NOMO-1 (cell line): ENCODE measurements around the gene KRT6C.

Experiments used
- DNase-seq, 2 experiments: peaks; one replicate each; lab custom pipeline; 2025; ENCODE audit not compliant: unreplicated experiment in 2 of 2; lab: John Stamatoyannopoulos, UW

The KRT6C gene

DNA sequence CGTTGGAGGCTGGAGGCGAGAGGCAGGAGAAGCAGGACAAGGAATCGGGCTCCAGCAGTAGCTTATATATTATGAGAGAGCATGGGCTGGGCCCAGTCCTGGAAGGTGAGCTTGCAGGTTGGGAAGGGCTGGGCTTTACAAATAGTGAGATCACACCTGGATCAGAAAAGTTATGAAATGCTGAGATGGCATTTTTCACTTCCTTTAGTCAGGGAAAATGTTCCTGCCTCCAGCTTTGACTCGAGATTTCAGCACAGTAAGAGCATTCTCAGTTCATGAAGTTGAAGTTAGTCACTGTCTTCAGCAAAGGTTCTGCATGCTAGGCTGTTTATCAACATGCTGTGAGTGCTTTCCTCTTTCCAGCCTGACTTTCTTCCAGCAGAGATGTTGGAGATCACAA is at the start of gene KRT6C:
TSS of gene KRT6C (minus strand) at position 38 of the 400 bp plus-strand sequence. CDS start 68 bp downstream, outside the sequence.
- DNase-seq: no peak

- DNase-seq: no peak
These were observed 48.9 kb upstream of the KRT6C start for GRCh38 chr12:52522346-52523011.

DNA sequence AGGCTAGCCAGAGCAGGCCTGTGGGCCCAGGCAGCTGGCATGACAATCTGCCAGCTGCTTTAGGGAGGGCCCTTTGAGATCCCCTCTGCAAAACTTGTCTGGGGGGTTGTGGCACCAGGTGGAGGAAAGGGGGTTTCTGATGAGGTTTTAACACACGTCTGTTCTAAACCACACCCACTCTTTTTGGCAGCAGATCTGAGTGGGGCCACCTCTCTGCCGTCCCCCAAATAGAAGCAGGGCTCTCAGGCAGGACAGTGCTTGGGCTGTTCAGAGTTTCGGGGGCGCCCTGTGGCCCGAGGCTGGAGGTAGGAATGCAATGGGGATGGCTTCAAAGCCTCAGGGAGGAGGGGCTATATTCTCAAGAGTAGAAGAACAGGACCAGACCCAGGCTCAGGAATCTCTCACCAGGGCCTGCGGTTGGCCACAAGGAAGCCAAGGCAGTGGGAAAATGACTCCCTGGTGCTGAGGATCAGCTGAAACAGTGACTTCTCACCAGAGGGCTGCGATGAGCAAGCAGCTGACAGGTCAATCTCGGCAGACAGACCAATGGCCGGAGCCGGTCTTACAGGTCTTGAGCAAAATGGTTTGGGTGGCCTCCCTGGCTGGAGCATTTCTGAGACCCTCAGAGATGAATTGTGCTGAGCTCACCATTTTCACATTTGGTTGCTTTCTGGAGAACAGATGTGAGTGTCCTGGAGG is 48.1 kb upstream of the KRT6C start:
- DNase-seq: no peak

GRCh38 chr12:52521175-52521567 is 47.6 kb upstream of the KRT6C start:
- no peak for DNase-seq

DNA sequence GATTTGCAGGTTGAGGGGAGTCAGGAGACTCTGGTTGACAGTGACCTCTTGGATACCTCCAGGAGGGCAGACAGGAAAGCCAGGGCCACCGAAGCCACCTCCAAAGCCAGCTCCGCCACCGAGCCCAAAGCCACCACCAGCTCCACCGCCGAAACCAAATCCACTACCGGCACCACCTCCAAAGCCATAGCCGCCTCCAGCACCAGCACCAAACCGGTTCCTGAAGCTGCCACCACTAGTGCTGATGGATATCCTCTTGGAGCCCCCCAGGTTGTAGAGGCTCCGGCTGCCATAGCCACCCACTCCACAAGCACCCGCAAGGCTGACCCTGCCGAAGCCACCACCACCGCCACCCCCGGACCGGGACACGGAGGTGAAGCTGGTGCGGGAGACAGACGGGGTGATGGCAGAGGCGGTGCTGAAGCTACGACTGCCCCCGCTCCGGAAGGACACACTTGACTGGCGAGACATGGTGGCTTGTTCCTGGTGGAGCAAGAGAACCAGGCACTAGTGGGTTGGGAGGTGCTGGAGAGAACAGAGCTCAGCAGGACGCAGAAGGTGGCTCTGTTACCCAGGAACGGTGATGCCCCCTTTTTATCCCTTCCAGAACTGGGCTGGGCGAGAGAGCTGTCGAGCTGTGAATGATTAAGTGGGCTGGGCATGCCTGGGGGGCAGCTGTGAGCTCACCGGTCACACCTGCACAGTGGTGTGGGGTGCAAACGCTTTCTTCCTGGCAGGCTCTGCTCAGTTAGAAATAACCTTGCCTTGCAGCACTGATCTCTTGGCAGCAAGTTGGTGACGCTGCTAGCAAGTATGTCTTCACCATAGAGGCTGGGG is 46.4 kb upstream of the KRT6C start, which contains the start of gene KRT5:
TSS of gene KRT5 (minus strand) at position 569 of the 837 bp plus-strand sequence. CDS start at position 471, 98 bp downstream.
- no peak for DNase-seq

- DNase-seq: no peak
These were observed 45.7 kb upstream of the KRT6C start for GRCh38 chr12:52519387-52519703.

- DNase-seq: no peak
These were observed 45.2 kb upstream of the KRT6C start for GRCh38 chr12:52518574-52519386.

- DNase-seq: no peak
These were observed 44.3 kb upstream of the KRT6C start for GRCh38 chr12:52517888-52518287.

- no peak for DNase-seq
These were observed 43.6 kb upstream of the KRT6C start for GRCh38 chr12:52517005-52517835.

- DNase-seq: no peak
These were observed 42.6 kb upstream of the KRT6C start for GRCh38 chr12:52515927-52516831.

- DNase-seq: no peak
These were observed 41.7 kb upstream of the KRT6C start for GRCh38 chr12:52515319-52515646.

DNA sequence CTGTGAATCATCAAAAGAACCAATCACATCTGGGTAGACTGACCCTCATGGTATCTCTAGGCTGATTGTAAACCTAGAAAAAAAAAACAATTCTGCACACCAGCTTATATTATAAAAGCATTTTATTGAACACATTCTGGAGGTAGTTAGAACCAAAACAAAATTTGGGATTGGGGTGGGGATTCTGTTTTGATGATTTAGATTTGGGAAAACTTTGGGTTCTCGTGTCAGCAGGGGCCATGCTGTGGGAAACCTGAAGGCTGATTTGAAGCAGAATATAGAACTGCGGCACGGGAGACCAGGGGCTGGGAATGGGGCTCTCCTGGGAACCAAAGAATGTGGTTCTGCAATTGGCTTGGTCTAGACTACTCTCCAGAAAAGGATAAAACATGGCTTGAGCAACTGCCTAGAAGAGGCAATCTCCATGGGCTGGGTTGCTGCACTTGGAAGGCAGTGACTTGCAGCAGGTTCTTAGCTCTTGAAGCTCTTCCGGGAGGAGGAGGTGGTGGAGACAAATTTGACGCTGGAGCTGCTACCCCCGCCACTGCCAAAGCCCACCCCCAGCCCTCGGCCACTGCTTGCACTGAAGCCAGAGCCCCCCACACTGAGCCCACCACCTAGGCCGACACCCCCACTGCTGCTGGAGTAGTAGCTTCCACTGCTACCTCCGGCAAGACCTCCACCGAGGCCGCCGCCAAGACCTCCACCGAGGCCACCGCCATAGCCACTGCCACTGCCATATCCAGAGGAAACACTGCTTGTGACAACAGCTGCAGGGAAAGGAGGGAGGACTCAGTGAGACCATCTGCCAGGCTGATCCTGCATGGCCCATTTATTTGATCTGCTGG is 41.1 kb upstream of the KRT6C start:
- no peak for DNase-seq

GRCh38 chr12:52513736-52514135 is 40.1 kb upstream of the KRT6C start:
- no peak for DNase-seq

GRCh38 chr12:52508211-52508610 is 34.6 kb upstream of the KRT6C start:
- DNase-seq: no peak

DNA sequence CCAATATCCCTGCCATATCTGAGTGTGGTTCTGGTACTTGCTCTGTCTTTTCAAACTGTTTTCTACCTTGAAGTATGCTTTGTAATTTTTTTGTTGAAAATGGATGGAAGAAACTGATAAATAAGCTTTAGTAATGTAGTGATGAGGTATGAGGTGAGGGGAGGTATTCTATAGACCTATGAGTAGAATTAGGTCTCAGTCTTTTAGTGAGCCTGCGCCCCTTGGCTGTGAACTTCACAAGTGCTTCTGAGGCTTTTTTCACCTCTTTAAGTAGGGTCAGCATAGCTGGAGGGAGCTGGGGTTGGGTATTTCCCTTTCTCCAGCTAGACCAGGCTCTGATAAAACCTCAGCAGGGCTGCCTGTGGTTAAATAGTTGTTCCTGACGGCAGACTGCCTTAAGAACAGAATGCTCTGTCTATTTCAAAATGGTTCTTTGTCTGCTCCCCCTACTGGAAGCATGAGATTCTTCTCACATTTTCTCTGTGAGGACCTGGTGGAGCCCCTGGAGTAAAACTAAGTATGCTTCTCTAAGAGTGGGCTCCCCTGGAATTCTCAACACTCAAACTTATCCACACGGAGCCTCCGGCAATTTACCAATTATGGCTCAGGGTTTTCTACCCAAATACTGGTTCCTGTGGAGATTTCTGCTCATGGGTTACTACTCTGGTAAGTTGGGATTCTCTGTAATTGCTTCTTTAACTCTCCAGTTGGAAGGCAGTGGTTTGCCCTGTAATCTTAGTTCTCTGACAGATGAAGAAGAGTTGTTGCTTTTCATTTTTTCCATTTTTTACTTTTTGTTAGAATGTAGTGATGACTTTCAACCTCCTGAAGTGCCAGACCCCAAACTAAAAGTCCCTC is 33.5 kb upstream of the KRT6C start:
- DNase-seq: no peak

- DNase-seq: no peak
These were observed 29.3 kb upstream of the KRT6C start for GRCh38 chr12:52502877-52503276.

- no peak for DNase-seq
These were observed 27.9 kb upstream of the KRT6C start for GRCh38 chr12:52501490-52501889.
